ENCODE results near the gene TBC1D9B. TPM values are rescaled to one million over a fixed set of nuclear protein-coding genes. Genes with fewer than 3 reads are reported as not detected.
"Not testable (repeated sequence)": the region's sequence is repeated elsewhere in the genome, so short reads cannot be mapped to it uniquely, and the experiment has no call there.

The TBC1D9B gene
- polyA plus RNA-seq, 1 donor, result 55.7 TPM

DNA sequence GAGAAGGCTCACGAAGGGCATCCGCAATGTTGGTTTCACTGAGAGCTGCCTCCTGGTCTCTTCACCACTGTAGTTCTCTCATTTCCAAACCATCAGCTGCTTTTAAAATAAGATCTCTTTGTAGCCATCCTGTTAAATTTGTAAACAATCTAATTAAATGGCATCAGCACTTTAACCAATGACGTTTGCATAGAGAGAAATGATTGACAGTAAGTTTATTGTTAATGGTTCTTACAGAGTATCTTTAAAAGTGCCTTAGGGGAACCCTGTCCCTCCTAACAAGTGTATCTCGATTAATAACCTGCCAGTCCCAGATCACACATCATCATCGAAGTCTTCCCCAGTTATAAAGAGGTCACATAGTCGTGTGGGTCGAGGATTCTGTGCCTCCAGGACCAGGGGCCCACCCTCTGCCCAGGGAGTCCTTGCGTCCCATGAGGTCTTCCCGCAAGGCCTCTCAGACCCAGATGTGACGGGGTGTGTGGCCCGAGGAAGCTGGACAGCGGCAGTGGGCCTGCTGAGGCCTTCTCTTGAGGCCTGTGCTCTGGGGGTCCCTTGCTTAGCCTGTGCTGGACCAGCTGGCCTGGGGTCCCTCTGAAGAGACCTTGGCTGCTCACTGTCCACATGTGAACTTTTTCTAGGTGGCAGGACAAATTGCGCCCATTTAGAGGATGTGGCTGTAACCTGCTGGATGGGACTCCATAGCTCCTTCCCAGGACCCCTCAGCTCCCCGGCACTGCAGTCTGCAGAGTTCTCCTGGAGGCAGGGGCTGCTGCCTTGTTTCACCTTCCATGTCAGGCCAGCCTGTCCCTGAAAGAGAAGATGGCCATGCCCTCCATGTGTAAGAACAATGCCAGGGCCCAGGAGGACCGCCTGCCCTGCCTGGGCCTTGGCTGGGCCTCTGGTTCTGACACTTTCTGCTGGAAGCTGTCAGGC lies 70.4 kb downstream of the TBC1D9B start:
- DNase-seq, result no peak

DNA sequence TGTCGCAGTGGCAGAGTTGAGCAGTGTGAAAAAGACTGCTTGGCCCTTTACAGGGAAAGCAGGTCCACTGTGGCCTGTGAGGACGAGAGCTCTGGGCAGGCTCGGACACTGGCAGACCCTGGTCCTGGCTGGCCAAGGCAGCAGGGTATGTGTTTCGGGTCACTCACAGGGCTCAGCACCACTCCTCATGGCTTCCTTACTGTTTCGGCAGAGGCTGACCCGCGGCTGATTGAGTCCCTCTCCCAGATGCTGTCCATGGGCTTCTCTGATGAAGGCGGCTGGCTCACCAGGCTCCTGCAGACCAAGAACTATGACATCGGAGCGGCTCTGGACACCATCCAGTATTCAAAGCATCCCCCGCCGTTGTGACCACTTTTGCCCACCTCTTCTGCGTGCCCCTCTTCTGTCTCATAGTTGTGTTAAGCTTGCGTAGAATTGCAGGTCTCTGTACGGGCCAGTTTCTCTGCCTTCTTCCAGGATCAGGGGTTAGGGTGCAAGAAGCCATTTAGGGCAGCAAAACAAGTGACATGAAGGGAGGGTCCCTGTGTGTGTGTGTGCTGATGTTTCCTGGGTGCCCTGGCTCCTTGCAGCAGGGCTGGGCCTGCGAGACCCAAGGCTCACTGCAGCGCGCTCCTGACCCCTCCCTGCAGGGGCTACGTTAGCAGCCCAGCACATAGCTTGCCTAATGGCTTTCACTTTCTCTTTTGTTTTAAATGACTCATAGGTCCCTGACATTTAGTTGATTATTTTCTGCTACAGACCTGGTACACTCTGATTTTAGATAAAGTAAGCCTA lies 71.3 kb downstream of the TBC1D9B start:
- DNase-seq, result no peak

DNA sequence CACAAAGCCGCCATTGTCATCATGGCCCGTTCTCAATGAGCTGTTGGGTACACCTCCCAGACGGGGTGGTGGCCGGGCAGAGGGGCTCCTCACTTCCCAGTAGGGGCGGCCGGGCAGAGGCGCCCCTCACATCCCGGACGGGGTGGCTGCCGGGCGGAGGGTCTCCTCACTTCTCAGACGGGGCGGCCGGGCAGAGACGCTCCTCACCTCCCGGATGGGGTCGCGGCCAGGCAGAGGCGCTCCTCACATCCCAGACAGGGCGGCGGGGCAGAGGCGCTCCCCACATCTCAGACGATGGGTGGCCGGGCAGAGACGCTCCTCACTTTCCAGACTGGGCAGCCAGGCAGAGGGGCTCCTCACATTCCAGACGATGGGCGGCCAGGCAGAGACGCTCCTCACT lies 72.8 kb downstream of the TBC1D9B start:
- not testable (repeated sequence) for DNase-seq

DNA sequence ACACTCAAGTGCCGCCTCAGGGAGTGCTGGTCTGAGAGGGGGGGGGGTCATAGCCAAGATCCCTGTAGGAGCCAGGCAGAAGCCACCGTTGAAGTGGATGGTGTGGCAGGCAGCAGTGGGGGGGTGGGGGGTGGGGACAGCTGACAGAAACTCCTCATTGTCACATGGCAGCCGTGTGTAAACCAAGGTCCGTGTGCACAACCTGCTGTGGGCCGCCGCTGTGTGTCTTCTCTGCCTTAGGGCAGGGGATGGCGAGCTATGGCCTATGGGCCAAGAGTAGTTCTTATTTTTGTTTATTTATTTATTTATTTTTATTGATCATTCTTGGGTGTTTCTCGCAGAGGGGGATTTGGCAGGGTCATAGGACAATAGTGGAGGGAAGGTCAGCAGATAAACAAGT lies 73.6 kb downstream of the TBC1D9B start:
- DNase-seq, result no peak

DNA sequence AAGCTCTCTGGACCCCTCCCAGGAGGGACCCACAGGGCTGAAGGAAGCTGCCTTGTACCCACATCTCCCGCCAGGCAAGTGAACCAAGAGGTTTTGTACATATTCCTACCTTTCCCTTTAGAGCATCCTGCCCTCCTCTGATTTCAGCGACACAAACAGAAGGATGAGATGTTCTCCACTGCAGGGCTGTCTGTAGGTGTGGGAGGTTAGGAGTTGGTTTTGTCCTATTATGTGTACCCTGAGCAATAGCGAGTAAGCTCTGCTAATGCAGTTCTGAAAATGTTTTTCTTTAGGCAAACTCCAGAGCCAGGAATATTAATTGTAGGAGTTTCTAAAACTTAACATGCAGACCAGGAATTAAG lies 74.0 kb downstream of the TBC1D9B start:
- DNase-seq, result no peak

DNA sequence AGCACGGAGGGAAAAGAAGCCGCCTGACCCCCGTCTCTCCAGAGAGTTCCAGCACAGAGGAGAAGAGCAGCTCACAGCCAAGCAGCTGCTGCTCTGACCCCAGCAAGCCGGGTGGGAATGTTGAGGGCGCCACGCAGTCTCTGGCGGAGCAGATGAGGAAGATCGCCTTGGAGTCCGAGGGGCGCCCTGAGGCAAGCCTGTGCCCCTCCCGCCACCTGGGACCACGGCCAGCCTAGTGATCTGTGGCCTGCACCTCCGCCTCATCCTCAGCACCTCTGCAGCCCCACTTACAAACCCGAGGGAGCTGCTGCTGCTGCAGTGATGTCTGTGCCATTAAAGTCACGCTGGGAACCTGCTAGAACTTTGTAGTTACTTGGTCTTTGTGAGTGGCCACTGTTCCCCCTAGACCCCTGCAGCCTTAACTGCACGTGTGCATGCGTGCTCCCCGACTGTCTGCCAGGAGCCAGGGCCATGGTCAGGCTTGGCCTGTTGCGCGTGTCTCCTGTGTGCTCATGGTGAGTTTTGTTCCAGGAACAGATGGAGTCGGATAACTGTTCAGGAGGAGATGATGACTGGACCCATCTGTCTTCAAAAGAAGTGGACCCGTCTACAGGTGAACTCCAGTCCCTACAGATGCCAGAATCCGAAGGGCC lies 74.5 kb downstream of the TBC1D9B start:
- no peak for DNase-seq

DNA sequence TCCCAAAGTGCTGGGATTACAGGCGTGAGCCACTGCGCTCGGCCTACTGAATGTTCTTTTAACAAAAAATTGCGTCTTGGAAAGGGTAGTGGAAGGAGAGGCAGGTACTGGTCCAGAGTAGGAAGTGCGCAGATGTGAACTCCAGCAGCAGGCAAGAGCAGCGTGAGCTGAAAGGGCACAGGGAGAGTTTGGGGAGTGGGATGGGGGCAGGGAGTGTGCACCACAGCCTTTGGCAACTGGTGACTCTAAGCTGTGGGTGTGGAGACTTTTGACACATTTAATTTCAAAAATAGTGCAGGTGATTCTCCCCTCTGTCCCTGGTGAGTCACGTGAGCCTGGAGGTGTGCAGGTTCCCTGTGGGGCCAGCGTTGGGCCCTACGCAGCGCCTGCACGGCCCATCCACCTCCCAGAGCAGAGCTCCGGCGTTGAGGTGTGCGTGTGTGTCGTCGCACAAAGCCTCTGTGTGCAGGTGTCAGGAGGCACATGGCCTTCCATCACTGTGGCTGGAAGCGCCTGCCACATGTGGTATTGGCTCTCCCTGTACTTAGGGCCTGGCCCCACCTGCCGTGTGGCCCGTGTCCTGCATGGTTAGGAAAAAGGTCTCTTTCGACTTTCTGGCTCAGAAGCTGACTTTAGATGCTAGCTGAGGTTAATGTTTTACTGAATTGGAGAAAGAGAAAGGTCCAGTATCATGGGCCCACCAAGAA lies 75.5 kb downstream of the TBC1D9B start:
- no peak for DNase-seq

DNA sequence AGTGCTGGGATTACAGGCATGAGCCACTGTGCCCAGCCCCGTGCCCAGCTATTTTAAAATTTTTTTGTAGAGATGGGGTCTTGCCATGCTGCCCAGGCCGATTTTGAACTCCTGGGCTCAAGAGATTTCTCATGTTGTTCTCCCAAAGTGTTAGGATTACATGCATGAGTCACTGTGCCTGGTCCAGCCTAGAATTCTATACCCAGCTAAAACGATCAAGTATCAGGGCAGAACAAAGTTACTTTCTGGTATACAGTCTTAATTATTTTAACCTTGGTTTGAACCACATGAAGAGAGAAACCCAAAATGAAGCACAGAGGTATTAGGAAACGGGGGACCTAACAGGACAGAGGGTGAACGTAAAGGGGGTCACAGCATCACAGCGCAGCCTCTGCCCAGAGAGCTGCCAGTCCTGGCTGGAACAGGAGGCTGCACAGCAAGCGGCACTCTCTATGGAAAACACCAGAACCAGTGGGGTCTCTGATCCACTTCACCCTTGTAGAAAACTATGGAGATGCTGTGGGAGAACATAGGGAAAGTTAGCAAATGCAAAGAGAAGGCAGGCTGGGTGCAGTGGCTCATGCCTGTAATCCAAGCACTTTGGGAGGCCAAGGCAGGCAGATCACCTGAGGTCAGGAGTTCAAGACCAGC lies 76.8 kb downstream of the TBC1D9B start:
- no peak for DNase-seq

DNA sequence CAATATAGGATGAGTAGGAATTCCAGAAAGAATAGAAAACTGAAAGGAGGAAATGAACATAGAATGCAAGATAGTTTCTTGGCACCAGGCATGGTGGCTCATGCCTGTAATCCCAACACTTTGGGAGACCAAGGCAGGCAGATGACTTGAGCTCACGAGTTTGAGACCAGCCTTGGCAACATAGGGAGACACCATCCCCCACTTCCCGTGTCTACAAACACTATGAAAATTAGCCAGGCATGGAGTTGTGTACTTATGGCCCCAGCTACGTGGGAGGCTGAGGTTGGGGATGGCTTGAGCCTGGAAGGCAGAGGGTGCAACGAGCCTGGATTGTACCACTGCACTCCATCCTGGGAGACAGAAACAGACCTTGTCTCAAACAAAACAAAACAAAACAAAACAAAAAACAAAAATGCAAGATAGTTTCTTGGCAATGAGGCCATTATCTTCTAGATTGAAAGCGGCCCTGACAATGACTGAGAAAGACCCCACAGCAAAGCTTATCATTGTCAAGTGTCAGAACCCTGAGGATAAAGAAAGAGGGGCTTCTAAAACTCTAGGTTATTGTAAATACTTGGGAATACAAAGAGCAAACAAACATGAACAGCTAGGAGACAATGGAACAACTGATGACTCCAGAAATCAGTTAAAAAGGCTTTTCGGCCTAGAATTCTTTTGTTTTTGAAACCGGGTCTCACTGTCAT lies 77.8 kb downstream of the TBC1D9B start:
- no peak for DNase-seq

DNA sequence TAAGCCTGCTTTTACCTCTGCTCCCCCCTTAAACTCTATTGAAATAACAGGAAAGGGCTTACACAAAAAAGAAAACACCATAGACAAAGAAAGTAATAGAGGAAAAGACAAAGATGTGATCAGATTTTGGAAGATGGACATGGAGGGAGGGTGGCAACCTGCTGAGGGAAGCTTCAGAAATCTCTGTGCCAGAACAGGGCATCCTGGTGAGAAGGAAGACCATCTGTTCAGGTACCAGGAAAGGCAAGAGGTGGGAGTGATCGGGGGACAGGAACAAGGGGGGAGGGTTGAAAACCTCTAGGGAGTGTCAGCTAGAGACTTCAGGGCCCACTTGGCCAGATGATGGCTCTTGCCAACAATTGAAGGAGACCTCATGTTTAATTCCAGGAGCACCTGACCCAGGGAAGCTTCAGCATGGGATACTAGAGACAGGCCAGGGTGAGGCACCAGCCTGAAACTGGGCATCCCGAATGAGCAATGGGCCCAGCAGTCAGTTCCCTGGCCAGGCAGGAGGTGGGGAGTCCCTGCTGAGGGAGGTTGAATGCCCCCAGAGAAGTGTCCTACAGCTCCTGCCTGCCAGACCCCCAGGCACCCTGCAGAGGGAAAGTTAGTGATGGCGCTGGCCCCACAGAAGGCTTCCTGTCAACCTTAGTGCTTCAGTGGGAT lies 78.8 kb downstream of the TBC1D9B start:
- DNase-seq, result no peak

DNA sequence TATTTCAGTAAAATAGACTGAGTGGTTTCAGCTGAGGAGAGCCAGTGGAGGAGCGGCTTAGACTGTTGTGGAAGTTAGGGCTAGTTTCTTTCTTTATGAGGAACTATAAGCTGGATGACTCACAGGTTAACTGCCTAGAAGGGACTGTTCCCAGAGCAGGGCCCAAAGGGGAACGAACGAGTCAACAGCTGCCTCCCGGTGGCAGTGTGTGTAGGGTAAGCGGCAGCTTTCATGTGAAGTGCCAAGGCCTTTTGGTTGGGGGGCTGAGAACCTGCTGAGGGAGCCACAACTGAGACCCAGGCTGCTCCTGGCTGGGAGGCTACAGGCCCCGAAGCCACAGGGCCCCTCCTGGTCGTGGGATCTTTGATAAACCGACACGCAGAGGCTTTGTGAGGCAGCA lies 80.0 kb downstream of the TBC1D9B start:
- no peak for DNase-seq

DNA sequence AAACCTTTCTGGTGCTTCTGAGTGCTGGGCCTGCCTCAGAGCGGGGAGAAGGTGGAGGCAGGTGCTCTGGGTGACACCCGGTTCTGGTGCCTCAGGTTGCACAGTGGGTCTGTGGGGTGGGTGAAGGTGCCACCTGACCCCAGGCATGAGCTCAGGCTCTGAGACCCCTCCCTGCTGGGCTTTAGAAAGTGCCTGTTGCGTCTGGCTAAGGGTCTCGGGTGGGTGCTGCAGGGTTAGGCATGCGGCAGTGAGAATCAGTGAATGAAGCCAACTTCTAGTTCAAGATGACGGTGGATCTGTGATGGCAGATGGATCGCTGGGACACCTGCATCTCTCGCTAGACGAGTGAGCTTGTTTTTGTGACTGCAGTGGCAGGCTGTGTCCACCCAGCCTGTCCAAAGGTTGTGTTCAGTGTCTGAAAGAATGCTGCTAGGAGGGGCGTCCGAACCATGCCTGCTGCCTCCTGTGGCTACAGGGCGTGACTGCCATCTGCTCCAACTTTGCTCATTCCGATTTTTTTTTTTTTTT lies 82.0 kb downstream of the TBC1D9B start:
- DNase-seq, result no peak

DNA sequence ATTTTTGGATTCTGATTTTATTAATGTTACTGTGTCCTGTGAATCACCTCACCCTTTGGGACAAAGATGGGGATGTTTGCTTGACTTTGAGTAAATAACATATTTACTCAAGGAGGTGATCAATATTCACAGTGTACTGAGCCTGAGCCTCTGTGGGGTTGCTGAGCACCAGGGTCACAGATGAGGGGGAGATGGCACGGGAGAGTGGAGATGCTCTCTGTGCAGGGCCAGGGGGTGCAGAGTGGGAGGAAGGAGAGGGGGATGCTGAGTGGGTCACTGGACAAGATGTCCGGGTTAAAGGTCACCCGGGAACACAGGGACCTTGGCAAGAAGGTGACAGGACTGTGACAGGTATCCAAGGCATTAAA lies 83.0 kb downstream of the TBC1D9B start:
- DNase-seq, result no peak

DNA sequence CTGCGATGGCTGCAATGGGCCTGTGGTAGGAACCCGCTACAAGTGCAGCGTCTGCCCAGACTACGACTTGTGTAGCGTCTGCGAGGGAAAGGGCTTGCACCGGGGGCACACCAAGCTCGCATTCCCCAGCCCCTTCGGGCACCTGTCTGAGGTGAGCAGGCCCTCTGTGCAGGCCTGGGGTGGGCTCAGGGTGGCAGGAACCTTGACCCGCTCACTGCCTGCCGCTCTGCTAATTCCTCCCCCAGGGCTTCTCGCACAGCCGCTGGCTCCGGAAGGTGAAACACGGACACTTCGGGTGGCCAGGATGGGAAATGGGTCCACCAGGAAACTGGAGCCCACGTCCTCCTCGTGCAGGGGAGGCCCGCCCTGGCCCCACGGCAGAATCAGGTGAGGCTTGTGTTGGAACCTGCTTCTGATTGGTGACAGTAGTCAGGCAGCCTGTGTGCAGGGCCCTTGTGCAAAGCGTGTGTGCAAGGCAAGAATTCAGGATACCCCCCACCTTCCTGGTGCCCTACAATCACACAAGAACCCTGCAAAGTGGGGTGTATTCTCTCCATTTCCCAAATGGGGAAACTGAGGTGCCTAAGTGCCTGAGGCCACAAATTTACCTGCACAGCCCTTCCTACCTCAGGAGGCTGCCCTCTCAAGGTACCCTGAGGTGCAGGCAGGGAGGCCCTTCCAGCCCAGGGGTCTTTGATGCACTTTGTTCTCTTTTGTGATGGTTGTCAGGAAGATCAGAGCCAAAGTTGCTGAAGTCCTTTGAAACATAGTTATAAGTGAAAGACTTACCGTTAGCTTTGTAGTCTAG lies 83.6 kb downstream of the TBC1D9B start:
- DNase-seq, result no peak

DNA sequence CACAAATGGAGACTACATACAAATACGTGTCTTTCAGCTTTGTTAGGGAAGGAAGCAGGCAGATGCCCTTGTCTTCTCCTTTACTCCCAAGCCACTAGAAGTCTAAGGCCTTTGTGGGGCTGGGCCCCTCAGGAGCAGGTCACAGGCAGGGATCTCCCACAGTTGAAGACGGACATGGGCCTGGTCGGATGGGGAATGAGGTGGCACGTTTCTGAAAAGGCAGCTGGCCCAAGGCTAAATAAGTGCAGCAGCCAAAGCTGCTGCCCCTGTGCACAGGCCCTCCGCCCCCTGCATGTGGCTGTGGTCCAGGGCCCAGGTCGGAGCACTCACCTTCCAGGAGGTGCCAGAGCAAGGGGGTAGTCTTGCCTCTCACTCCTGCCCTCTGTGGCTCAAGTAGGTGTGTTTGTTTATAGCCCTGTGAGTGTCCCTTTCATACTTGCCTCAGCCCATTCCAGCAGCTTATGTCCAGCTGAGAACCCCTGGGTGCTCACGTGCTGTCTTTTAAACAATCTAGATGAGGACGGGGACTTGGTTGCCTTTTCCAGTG lies 85.2 kb downstream of the TBC1D9B start:
- DNase-seq, result no peak

DNA sequence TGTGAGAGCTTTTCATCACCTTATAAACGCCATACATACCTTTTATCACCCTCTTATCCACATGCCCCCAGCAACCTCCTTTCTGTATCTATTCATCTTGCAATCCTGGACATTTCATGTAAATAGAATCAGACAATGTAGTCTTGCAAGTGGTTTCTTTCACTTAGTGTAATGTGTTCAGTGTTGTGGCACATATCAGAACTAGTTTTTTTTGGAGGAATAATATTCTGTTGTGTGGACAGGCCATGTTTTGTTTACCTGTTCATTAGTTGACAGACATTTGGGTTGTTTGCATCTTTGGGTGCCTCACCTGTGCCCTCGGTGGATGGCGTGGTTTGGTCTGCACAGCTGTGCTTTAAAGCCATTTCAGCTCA lies 85.7 kb downstream of the TBC1D9B start:
- no peak for DNase-seq

DNA sequence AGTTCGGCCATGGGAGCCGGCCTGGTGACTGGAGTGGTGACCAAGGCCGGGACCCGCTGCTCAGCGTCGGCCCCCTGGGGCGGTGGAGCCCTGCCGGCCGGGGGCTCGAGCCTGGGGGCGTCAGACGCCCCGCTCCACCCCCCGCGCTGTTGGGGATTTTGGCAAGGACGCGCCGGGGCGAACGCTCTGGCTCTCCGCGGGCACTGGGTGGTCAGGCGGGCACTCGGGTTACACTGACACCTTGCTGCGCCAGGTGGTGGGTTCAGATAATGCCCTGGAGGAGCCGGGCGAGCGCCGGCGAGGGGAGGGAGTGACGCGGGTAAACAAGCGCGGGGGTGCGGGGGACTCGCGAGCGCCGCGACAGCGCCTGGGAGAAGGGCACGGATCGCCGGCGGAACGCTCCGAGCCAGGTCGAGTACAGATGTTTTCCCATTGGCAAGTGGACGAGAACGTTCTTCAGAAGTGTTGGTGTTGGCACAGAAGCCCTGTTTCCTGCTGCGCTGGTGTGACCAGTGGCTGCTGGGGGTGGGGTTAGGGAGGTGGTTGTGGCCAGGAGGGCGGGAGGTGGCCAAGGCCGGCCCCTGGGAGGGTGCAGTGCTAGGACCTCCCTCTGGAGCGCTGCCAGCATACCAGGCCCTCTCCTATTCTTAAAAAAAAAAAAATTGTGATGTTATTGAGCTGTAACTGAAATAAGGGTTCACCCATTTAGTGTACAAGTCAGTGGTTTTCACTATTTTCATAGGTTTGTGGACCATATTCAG lies 86.2 kb downstream of the TBC1D9B start:
- DNase-seq, result peak; percentile 93

DNA sequence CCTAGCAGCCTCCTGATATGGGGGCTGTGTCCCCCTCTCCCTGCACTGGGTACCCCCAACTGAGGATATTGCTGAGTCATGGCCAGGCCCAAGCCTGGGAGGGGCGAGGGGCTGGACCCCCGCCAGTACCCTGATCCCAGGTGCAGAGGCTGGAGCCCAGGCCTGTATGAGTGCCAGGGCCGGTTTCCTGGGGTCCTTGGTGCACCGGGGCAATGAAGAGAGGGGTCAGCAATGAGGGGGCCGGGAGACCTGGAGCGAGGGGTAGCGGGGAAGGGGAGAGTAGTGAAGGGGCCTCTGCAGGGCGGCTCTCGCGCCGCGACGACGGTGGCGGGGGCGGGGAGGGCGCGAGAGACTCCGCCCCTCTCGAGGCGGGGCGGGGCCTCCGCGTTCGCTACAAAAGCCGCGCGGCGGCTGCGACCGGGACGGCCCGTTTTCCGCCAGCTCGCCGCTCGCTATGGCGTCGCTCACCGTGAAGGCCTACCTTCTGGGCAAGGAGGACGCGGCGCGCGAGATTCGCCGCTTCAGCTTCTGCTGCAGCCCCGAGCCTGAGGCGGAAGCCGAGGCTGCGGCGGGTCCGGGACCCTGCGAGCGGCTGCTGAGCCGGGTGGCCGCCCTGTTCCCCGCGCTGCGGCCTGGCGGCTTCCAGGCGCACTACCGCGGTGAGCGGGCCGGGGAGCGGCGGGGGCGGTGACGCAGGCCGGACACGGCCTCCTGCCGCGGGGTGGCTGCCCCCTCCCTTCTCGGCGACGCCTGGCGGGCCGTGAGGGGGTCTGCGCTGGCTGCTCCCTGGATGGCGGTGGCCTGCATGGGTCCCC lies 87.0 kb downstream of the TBC1D9B start, which contains the start of gene SQSTM1:
TSS of gene SQSTM1 (plus strand) at position 423 of the 815 bp plus-strand sequence. CDS start at position 455, 32 bp downstream.
- DNase-seq, result peak; percentile 91

Measured in hindlimb muscle (tissue), 1 donor.